ENCODE results near the gene GNGT2.
"Not testable (repeated sequence)": the region's sequence is repeated elsewhere in the genome, so short reads cannot be mapped to it uniquely, and the experiment has no call there.

The GNGT2 gene

DNA sequence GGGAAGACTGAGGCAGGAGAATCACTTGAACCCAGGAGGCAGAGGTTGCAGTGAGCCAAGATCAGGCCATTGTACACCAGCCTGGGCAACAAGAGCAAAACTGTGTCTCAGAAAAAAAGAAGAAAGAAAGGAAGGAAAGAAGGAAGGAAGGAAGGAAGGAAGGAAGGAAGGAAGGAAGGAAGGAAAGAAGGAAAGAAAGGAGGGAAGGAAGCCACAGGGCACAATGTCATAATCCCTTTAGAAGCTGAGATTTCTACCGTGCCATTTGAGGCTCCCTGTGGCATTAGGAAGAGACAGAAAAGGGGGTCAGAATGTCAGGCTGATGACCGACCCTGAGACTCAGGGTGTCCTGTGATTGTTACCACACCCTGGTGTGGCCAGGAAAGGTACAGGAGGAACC is 6.6 kb downstream of the GNGT2 start:
- DNase-seq (ENCODE audit: low read depth, low spot score): no peak

DNA sequence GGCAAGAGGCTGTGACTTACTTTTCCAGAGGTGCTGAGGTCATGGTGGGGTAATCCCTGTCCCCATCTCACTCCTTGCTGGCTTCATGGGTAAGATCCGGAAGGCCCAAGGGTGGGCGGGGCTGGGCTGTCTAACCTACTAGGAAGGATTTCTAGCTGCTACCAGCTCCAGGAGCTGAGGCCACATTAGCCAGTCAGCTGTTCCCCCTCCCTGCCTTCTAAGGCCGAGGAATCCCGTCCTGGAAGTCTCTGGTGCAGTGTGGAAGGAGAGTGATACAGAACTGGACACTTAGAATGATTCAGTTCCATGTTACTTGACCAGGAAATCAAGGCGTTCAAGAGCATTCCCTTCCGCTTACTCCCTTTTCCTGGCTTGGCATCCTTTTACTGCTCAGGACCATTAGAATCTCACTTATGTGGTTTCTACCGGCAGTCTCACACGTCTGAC is 8.9 kb downstream of the GNGT2 start:
- no peak for DNase-seq (ENCODE audit: low read depth, low spot score)

DNA sequence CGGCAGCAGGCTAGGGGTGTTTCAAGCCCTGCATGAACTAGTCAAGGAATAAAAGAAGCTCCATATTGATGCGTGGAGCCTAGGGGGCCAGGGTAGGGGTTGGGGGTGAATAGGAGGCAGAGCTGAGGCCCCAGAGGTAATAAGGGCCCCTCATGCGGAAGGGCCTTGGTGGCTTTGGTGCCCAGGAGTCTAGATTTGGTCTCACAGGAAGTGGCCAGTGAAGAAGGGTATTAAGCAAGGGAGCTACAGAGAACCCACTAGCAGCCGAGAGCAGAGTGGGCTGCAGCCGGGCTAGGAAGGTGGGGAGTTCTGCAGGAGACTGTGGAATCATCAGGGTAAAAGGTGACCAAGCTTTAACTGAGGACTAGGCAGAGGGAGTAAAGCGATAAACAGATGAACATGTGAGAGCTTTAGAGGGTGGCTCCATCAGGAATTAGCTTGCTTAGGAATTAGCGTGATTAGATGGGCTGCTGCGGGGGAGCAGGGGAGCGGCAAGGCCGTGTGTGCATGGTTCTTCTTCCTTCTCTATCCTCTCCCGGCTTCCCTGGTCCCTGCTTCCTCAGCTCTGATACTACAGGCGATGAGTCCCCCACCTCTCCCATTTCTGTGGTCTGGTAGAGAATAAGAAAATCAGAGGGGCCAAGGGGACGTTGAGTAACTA is 9.8 kb downstream of the GNGT2 start:
- DNase-seq (ENCODE audit: low read depth, low spot score): no peak

DNA sequence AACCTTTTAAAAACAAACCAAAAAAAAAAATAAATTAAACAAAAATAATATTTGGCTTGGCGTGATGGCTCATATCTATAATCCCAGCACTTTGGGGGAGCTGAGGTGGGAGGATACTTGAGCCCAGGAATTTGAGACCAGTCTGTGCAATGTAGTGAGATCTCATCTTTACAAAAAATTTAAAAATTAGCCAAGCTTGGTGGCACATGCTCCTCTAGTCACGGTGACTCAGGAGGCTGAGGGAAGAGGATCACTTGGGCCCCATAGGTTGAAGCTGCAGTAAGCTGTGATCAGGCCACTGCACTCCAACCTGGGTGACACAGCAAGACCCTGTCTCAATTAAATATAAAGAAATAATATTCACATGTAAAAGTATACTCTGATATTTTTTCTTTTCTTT is 12.2 kb downstream of the GNGT2 start:
- DNase-seq (ENCODE audit: low read depth, low spot score): no peak

DNA sequence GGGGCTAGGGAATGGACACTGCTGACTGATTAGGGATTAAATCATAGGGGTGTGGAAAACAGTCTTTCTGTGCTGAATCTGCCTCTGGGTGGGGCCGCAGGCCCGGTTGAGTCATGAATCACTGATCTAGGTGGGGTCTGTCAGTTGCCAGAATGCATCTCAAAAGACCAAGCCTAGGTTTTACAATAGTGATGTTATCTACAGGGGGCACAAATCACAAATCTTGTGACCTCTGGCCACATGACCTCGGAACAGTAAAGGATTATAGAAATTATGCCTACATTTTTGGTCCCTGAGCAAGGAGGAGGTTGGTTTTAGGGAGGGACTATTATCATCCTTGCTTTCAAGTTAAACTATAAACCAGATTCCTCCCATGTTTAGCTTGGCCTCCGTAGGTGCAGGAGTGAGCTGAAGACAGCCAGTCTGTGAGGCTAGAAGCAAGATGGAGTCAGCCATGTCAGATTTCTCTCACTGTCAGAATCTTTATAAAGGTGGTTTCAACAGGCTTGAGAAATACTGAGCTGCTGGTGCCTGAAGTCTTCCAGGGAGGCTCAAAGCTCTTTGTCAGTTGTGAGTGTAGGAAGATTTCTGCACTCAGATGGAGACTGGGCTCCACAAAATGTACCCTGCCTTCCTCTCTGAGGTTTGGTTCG is 12.9 kb downstream of the GNGT2 start:
- no peak for DNase-seq (ENCODE audit: low read depth, low spot score)

DNA sequence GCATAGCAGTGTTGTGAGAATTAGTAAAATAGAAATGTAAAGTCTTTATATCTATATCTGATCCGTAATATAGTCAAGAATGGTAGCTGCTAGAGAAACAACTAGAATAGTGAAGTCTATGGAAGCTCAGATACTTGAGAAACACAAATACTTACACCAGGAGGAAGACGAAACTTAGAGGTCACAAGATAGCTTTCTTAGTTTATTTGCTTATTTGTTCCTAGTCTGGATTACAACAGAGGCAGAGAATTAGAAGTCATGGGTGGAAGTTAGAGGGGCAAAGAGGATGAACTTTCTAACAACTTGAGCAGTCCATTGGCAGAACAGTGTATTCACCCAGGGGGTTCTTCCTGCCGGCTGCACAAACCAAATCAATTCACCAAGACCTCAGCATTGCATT is 13.9 kb downstream of the GNGT2 start:
- DNase-seq (ENCODE audit: low read depth, low spot score): no peak

DNA sequence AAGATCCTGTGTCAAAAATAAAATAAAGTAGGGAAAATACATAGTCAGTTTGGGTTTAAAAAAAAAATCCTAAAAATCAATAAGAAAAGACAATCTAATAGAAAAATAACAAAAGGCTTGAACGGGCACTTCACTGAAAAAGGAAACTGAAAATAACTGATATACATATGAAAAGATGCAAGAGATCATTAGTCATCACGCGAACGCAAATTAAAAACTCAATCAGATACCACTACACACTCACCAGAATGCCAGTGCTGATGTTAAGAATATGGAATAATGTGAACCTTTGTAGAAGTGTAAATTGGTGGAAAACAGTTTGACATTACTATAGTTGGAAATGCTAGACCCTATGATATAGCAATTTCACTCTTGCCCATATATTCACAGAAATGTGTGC is 14.6 kb downstream of the GNGT2 start:
- no peak for DNase-seq (ENCODE audit: low read depth, low spot score)

DNA sequence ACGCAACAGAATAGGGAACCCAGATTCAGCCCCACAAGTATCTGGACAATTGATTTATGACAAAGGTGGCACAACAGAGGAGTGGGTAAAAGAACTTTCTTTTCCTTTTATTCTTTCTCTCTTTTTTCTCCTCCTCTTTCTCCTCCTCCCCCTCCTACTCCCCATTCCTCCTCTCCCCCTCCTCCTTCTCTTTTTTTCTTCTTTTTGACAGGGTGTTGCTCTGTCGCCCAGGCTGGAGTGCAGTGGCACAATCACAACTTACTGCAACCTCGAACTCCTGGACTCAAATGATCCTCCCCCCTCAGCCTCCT is 16.1 kb downstream of the GNGT2 start:
- DNase-seq (ENCODE audit: low read depth, low spot score): no peak

DNA sequence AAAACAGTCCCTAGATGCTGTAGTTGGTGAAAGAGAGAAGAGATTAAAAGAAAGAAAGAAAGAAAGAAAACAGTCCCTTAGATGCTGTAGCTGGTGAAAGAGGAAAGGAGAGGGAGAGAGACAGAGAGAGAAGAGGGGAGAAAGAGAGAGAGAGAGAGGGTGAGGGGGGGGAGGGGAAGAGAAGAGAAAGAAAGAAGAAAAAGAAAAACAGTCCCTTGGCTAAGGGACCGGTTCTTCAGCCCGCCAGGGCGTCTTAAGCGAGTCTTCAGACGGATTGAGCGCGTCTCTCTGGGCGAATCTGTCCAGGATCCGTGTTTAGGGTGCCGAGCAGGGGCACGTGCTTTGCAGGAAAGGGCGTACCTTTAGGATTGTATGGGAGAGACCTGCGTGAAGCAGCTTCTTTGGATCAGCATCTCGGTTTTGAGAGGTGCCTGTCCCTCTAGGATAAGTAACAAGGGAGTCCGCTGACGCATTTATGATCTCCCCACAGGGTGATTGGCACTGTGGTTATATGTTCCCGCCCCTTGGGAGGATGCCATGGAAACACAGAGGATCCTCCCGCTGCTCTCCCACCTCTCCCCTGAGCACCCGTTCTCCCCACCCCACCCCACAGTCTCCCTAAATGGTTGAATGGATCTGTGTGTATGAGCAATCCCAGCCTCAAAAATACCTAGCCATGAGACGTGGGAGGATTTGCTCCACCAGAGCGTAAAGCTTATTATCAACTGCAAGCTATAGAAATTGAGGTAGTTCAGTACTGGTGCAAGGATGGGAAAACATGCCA is 16.7 kb downstream of the GNGT2 start:
- peak; percentile 38 for DNase-seq (ENCODE audit: low read depth, low spot score)

DNA sequence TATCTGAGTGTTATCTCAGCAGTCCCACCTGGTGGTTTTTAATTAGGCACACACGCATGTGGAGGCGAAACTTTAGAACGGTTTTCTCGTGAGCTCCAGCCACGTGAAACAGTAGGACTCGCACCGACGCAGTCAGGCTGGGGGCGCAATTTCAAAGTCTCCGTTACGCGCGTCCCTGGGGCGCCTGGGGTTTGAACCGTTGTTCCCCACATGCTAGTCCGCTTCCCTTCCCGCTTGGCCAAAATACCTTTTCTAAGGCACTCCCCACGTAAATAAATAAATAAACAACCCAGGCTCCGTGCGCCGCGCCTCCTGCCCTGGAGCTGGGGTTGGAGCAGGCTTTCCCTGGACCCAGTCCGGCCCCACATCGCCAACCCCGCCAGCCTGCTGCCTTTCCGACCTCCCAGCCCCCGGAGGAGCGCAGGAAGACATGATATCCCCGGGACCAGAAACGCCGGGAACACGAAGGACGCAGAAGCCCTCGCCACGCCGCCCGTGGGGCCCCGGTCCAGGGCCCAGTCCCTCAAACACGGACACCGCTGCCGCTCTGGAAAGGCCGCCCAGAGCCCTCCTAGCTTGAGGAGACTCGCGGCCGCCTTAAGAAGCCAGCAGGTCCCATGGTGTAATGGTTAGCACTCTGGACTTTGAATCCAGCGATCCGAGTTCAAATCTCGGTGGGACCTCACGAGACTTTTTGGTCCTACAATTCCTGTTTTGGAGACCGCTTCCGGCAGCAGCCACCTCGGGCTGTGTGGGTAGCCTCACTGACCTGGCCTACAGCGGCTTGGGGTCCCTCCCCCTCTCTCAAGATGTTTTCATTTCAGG is 18.2 kb downstream of the GNGT2 start:
- DNase-seq (ENCODE audit: low read depth, low spot score): peak; percentile 53

DNA sequence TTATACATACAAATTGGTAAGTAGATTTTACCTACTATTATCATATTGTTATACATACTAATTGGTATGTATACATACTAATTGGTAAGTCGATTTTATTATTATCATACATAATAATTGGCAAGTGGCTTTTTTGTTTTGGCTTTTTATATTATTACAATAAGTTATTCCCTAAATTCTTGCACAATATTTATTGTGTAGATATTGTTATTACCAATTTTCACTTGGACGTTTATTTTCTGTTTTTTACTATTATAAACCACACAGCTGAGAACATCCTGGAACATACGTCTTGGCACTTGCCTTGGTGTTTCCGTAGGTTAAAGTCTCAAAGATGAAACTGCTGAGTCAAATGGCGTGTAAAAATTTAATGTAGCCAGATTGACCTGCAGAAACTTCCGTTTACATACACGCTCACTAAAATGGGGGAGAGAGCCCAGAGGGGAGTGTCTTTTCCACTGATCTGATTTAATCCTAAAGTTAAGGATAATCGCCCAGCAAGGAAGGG is 18.9 kb downstream of the GNGT2 start:
- no peak for DNase-seq (ENCODE audit: low read depth, low spot score)

DNA sequence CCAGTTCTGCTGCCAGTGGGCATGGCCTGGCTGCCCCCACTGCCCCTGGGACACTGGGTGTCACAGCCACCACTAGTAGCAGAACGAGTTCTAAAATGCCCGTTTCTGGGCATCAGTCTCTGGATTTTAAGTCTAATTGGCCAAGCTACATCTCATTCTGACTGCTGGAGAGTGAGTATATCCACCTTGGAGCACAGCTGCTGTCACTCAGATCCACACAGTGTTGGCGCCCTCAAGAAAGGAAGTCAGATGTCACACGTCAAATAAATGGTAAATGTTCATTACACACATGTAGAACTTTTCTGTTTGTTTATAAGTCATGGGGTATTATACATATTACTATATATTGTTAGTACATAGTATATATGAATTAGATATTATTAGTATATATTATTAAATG is 19.4 kb downstream of the GNGT2 start:
- no peak for DNase-seq (ENCODE audit: low read depth, low spot score)

DNA sequence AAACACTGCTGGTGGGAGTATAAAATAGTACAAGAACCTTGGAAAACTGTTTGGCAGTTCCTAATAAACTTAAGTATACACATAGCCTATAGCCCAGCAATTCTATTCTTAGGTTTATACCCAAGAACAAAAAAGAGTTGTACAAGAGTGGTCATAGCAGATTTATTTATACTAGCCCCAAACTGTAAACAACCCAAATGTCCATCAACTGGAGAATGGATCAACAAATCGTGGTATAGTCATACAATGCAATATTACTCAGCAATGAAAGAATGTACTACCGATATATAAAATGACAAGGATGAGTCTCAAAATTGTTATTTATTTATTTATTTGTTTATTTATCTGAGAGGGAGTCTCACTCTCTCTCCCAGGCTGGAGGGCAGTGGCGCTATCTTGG is 23.1 kb downstream of the GNGT2 start:
- no peak for DNase-seq (ENCODE audit: low read depth, low spot score)

DNA sequence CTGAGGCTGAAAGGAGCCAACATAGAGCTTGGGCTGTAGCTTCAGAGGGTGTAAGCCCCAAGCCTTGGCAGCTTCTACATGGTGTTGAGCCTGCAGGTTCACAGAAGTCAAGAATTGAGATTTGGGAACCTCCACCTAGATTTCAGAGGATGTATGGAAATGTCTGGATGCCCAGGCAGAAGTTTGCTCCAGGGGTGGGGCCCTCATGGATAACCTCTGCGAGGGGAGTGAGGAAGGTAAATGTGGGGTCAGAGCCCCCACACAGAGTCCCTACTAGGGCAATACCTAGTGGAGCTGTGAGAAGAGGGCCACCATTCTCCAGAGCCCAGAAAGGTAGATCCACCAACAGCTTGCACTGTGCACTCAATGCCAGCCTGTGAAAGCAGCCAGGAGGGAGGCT is 25.0 kb downstream of the GNGT2 start:
- DNase-seq (ENCODE audit: low read depth, low spot score): not testable (repeated sequence)

DNA sequence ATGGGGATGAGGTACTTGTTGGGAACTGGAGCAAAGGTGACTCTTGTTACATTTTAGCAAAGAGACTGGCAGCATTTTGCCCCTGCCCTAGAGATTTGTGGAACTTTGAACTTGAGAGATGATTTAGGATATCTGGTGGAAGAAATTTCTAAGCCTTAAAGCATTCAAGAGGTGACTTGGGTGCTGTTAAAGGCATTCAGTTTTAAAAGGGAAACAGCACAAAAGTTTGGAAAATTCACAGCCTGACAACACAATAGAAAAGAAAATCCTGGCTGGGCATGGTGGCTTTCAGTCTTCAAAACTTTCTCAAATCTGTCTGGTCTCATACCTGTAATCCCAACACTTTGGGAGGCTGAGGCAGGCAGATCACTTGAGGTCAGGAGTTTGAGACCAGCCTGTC is 25.9 kb downstream of the GNGT2 start:
- not testable (repeated sequence) for DNase-seq (ENCODE audit: low read depth, low spot score)

DNA sequence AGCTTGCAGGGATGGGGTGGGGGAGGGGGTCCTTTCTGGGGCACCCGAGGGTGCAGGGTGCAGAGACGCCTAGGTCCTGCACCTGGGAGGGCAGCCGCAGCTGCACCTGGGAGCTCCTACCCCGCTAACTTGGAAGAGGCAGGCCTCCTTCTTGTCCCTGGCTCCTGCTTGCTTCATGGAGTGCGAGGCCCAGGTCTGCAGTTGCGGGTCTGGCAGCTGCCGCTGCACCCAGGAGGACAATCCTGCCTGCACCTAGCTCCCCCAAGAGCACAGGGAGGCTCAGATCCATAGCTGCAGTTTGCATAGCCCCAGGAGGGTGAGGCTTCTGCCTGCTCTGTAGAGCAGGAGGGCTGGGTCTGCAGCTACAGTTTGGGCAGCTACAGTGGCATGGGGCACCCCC is 26.6 kb downstream of the GNGT2 start:
- DNase-seq (ENCODE audit: low read depth, low spot score): no peak

DNA sequence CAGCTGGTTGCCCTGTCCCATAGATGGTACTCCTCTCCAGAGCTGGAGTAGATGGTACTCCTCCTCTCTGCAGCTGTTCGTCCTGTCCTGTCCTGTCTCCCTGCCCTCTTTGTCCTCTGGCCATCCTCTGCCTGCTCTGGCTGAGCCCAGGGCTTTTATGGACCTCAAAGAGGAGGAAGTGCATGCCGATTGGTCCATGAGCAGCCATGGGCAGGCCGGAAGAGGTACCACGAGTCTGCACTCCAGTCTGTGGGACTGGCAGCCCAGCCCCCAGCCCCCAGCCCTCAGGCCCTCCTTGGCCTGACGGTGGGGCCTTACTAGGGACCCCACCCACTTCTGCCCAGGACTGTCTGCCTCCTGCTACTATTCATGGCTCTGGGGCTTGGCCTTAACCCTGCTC is 27.0 kb downstream of the GNGT2 start:
- DNase-seq (ENCODE audit: low read depth, low spot score): no peak

DNA sequence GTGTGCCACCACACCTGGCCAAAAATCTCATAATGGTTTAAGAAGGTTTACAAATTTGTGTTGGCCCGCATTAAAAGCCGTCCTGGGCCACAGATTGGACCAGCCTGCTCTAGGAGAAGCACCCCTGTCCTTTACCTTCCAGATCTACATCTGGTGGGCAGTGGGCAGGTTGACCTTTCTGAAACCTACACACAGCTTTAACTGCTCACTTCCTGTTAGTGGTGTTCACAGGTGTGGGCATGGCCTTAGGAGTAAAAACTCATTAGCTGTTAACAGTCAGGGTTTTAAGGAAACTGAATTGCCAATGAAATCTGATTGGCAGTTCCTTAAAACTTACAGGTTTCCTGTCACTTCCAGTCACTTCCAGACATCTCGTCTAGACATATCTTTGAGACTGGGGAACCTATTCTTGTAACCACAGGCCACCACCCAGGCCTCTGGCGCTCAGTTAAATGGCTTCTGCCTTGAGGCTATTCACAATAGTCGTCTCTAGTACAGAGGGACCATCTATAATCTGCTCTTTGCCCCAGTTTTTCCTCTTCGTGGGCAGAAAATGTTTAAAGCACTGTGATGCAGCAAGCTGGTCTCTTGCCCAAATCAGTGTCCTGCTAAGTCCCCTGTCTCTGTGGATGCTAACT is 29.3 kb downstream of the GNGT2 start:
- DNase-seq (ENCODE audit: low read depth, low spot score): no peak

DNA sequence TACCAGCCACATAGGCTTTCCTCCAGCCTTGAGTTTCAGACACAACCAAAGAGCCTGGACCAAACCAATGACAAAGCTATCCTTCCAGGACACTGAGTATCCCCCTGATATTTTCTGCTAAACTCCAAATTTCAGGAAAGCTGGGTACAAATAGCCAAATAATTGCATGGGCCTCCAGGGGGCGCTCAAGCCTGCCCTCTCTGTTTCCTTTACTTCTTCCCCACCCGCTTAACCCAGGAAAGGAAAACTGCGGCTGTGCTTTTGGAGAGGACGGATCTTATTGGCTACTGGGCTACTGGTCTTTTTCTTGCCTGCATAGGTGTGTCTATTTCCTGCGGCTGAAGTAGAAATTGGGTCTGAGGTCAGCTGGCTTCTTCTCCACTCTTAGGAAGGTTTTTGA is 30.1 kb downstream of the GNGT2 start:
- DNase-seq (ENCODE audit: low read depth, low spot score): no peak

DNA sequence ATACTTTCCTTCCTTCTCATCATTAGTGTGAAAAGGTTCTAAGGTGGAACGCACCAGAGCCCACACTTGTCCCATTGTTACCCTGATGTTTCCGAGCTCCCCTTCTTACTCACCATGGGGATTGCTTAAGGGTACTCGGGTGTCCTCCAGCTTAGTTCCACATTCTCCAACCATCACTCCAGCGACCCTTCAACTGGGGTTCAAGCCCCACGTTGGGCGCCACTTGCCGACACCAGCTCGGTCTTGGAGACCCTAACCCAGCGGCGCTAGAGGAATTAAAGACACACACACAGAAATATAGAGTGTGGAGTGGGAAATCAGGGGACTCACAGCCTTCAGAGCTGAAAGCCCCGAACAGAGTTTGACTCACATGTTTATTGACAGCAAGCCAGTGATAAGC is 34.4 kb downstream of the GNGT2 start:
- DNase-seq (ENCODE audit: low read depth, low spot score): not testable (repeated sequence)

DNA sequence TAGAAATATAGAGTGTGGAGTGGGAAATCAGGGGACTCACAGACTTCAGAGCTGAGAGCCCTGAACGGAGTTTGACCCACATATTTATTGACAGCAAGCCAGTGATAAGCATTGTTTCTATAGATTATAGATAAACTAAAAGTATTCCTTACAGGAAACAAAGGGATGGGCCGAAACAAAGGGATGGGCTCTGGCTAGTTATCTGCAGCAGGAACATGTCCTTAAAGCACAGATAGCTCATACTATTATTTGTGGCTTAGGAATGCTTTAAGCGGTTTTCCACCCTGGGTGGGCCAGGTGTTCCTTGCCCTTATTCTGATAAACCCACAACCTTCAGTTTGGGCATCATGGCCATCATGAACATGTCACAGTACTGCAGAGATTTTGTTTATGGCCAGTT is 39.7 kb downstream of the GNGT2 start:
- not testable (repeated sequence) for DNase-seq (ENCODE audit: low read depth, low spot score)
